ENCODE data around the gene ZNF639. TPM values are rescaled to one million over a fixed set of nuclear protein-coding genes. Genes with fewer than 3 reads are reported as not detected.
A peak's percentile ranks its signal among the peaks of the same experiment; 100 is the strongest.

ZNF639 gene
- total and polyA plus RNA-seq, 2 of the 13 experiments (the other 11 are each of a cell fraction or from before 2014, with no cell fraction given): 11.6 to 42.4 TPM

GRCh38 chr3:179347345-179348194 is 24.7 kb downstream of the ZNF639 start, which contains the start of gene MFN1 (continued):
- TF ChIP-seq, protein P1, sequence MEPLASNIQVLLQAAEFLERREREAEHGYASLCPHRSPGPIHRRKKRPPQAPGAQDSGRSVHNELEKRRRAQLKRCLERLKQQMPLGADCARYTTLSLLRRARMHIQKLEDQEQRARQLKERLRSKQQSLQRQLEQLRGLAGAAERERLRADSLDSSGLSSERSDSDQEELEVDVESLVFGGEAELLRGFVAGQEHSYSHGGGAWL (CRISPR knock-in tag; IDR thresholded peaks at IDR 0.05): peak; percentile 42; the same call in 1 of the 2 replicates
- TF ChIP-seq ZNF318 (CRISPR knock-in tag; IDR thresholded peaks at IDR 0.05) (no peak), ZNF207 (IDR thresholded peaks at IDR 0.05; ENCODE audit: borderline replicate concordance) (no peak), ZNF660 (CRISPR knock-in tag; IDR thresholded peaks at IDR 0.05; ENCODE audit: borderline replicate concordance, low read depth) (0 out of 2 replicates have a peak, but pooled peaks have one; percentile 27), RFXANK (CRISPR knock-in tag; IDR thresholded peaks at IDR 0.05) (peak; percentile 38; the same call in 1 of the 2 replicates), ZNF720 (CRISPR knock-in tag; IDR thresholded peaks at IDR 0.05) (no peak), SAP130 (CRISPR knock-in tag; IDR thresholded peaks at IDR 0.05; ENCODE audit: low read depth) (peak; percentile 93), ZNF432 (CRISPR knock-in tag; IDR thresholded peaks at IDR 0.05; ENCODE audit: borderline replicate concordance) (no peak), KDM2A (CRISPR knock-in tag; IDR thresholded peaks at IDR 0.05; ENCODE audit: borderline replicate concordance, low read depth) (peak; percentile 89), ZNF335 (CRISPR knock-in tag; IDR thresholded peaks at IDR 0.05) (no peak), ZNF816 (CRISPR knock-in tag; IDR thresholded peaks at IDR 0.05; ENCODE audit: borderline replicate concordance) (no peak), SRSF1 (optimal IDR thresholded peaks at IDR 0.05; ENCODE audit: low read depth, low read length) (no peak), ZNF251 (CRISPR knock-in tag; IDR thresholded peaks at IDR 0.05) (no peak)
- TF ChIP-seq, protein P2, sequence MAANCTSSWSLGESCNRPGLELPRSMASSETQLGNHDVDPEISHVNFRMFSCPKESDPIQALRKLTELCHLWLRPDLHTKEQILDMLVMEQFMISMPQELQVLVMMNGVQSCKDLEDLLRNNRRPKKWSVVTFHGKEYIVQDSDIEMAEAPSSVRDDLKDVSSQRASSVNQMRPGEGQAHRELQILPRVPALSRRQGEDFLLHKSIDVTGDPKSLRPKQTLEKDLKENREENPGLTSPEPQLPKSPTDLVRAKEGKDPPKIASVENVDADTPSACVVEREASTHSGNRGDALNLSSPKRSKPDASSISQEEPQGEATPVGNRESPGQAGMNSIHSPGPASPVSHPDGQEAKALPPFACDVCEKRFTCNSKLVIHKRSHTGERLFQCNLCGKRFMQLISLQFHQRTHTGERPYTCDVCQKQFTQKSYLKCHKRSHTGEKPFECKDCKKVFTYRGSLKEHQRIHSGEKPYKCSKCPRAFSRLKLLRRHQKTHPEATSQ (CRISPR knock-in tag; IDR thresholded peaks at IDR 0.05; ENCODE audit: borderline replicate concordance): peak; percentile 70; the same call in 1 of the 2 replicates
- TF ChIP-seq, protein P3, sequence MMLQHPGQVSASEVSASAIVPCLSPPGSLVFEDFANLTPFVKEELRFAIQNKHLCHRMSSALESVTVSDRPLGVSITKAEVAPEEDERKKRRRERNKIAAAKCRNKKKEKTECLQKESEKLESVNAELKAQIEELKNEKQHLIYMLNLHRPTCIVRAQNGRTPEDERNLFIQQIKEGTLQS (CRISPR knock-in tag; IDR thresholded peaks at IDR 0.05): no peak
- TF ChIP-seq, protein P4, sequence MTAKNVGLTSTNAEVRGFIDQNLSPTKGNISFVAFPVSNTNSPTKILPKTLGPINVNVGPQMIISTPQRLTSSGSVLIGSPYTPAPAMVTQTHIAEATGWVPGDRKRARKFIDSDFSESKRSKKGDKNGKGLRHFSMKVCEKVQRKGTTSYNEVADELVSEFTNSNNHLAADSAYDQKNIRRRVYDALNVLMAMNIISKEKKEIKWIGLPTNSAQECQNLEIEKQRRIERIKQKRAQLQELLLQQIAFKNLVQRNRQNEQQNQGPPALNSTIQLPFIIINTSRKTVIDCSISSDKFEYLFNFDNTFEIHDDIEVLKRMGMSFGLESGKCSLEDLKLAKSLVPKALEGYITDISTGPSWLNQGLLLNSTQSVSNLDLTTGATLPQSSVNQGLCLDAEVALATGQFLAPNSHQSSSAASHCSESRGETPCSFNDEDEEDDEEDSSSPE (CRISPR knock-in tag; IDR thresholded peaks at IDR 0.05): 0 out of 2 replicates have a peak, but pooled peaks have one; percentile 59
